Measurements from ENCODE around the gene NQO2. TPM values are rescaled to one million over a fixed set of nuclear protein-coding genes. Genes with fewer than 3 reads are reported as not detected.

The NQO2 gene
- total and polyA plus RNA-seq, 2 of the 13 experiments (the other 11 are each of a cell fraction or from before 2014, with no cell fraction given): 32.2 to 56.5 TPM

DNA sequence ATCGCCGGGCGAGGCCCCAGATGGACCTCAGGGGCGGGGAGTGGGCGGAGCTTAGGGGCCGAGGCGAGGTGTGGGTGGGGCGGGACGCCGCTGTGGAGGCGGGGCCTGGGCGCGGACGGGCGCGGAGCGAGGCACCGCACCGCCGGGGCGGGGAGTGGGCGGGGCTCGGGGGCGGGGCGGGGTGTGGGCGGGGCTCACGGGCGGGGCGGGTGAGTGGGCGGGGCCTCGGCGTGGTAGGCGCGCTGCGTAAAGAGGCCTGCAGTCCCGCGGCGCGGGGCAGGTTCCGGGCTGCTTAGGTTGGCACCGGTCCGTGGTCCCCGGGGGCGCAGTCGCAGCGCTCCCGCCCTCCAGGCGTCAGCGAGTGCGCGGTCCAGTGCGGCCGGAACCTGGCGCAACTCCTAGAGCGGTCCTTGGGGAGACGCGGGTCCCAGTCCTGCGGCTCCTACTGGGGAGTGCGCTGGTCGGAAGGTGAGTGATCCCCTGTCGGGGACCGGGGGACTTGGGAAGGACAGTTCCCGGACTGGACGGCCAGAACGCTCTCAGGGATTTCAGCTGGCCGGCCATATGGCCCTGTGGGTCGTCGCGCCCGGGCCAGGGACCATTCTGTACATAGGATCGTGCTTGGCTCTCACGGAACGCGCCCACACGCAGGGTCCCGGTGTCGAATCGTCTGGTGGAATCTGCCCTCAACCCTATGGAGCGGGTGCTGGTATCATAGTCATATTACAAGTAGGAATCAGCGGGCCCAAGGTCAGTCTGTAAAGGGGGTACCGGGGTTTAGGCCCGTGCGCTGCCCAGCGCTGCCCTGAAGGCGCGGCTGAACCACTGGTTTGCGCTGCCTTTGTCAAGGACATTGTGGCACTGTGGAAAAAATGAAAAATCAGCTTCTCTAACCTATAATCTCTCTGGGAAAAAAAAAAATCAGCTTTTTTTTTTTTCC, at the start of gene NQO2 (continued):
- TF ChIP-seq ZNF281 (CRISPR knock-in tag; IDR thresholded peaks at IDR 0.05; ENCODE audit: borderline replicate concordance): no peak
- TF ChIP-seq JUNB (CRISPR knock-in tag; IDR thresholded peaks at IDR 0.05; ENCODE audit: borderline replicate concordance): 0 out of 2 replicates have a peak, but pooled peaks have one; percentile 25
- no peak for TF ChIP-seq HMG20A (CRISPR knock-in tag; IDR thresholded peaks at IDR 0.05; ENCODE audit: borderline replicate concordance)
- TF ChIP-seq KLF6 (CRISPR knock-in tag; IDR thresholded peaks at IDR 0.05): peak; percentile 79; the same call in 1 of the 2 replicates
- TF ChIP-seq SMARCC2 (IDR thresholded peaks at IDR 0.05): no peak
- TF ChIP-seq, protein P1, sequence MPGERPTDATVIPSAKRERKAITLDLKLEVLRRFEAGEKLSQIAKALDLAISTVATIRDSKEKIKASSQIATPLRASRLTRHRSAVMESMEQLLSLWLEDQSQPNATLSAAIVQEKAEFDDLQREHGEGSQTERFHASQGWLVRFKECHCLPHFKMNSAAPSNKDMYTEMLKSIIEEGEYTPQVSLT (CRISPR knock-in tag; IDR thresholded peaks at IDR 0.05; ENCODE audit: borderline replicate concordance, low read depth): no peak
- peak; percentile 66; the same call in 1 of the 2 replicates for TF ChIP-seq ZNF232 (CRISPR knock-in tag; IDR thresholded peaks at IDR 0.05; ENCODE audit: borderline replicate concordance)
- TF ChIP-seq ZNF501 (CRISPR knock-in tag; IDR thresholded peaks at IDR 0.05): no peak
- TF ChIP-seq ZNF263 (CRISPR knock-in tag; IDR thresholded peaks at IDR 0.05): no peak
- no peak for TF ChIP-seq TERF1 (CRISPR knock-in tag; IDR thresholded peaks at IDR 0.05)
- TF ChIP-seq NBN (conservative IDR thresholded peaks at IDR 0.05): no peak
- no peak for TF ChIP-seq ZNF496 (CRISPR knock-in tag; IDR thresholded peaks at IDR 0.05; ENCODE audit: insufficient replicate concordance)
- no peak for TF ChIP-seq NFE2L2 (IDR thresholded peaks at IDR 0.05; ENCODE audit: low read length)
- TF ChIP-seq TCF7L2 (IDR thresholded peaks at IDR 0.05; ENCODE audit: low read depth, low read length): no peak
- TF ChIP-seq ZNF362 (CRISPR knock-in tag; IDR thresholded peaks at IDR 0.05; ENCODE audit: borderline replicate concordance): no peak; the same call in 1 of the 2 replicates
- no peak for TF ChIP-seq ZNF24 (IDR thresholded peaks at IDR 0.05)
- no peak for TF ChIP-seq ZBTB44 (CRISPR knock-in tag; IDR thresholded peaks at IDR 0.05)
- TF ChIP-seq, protein P2, sequence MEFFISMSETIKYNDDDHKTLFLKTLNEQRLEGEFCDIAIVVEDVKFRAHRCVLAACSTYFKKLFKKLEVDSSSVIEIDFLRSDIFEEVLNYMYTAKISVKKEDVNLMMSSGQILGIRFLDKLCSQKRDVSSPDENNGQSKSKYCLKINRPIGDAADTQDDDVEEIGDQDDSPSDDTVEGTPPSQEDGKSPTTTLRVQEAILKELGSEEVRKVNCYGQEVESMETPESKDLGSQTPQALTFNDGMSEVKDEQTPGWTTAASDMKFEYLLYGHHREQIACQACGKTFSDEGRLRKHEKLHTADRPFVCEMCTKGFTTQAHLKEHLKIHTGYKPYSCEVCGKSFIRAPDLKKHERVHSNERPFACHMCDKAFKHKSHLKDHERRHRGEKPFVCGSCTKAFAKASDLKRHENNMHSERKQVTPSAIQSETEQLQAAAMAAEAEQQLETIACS (CRISPR knock-in tag; IDR thresholded peaks at IDR 0.05): no peak; the same call in 1 of the 2 replicates
